GOT3 (cell line): ENCODE data around the gene RHOH.
"Not testable (repeated sequence)": the region's sequence is repeated elsewhere in the genome, so short reads cannot be mapped to it uniquely, and the experiment has no call there.

ENCODE experiments used
- DNase-seq: peaks from one replicate; lab custom pipeline; 2025; ENCODE audit warnings: mixed read lengths; lab: John Stamatoyannopoulos, UW

The RHOH gene

DNA sequence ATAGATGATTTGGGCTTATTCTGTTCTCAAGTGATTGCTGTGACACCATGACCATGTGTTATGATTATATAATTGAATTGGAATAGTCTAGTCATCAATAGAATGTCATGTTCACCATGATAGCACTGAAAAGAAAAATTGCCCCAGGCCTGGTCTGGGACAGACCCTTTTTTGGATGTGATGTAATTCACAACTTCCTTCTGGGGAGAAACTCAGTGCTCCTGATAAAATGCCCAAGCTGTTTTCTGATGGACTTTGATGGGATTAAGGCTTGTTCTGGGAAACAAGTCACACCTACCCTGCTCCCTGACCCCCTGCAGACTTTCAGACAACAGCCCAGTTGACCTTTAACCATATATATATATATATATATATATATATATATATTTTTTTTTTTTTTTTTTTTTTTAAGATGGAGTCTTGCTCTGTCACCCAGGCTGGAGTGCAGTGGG, 65.3 kb downstream of the RHOH start:
- DNase-seq, result no peak

- DNase-seq, result no peak
Observed at GRCh38 chr4:40262861-40263260, 66.0 kb downstream of the RHOH start.

GRCh38 chr4:40264497-40264896, 67.7 kb downstream of the RHOH start:
- no peak for DNase-seq

- DNase-seq, result no peak
Observed at GRCh38 chr4:40264995-40265909, 68.4 kb downstream of the RHOH start.

DNA sequence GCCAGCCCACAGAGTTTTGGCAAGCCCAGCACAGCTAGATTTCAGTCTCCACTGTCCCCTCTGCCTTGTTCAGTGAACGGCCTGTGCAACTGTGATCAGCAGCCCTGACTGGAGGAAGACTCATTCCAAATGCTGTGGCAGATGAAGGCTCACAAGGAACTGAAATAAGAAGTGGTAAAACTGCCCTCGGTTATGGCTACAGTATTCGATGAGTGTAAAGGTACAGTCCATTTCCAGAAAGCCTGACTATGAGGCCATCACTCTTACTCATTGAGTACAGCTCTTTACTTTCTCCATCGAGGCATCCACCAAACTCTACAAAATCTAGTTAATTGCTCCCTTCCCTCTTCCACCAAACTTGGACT, 69.1 kb downstream of the RHOH start:
- no peak for DNase-seq

DNA sequence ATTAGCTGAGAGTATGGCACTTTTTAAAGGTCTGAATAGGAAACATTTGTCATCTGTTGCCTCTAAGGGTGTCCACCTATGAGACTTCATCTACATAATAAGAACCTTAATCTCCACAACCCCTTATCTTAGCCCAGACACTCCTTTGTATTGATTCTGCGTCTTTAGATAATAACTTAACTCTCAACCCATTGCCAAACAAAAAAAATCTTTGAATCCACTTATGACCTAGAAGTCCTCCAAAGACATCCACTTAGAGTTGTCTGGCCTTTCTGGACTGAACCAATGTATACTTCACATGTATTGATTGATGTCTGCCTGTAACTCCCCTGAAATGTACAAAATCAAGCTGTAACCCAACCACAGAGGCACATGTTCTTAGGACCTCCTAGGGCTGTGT, 72.3 kb downstream of the RHOH start:
- DNase-seq, result no peak

GRCh38 chr4:40270609-40271008, 73.8 kb downstream of the RHOH start:
- DNase-seq, result no peak

GRCh38 chr4:40275065-40275730, 78.4 kb downstream of the RHOH start:
- no peak for DNase-seq

- DNase-seq, result no peak
Observed at GRCh38 chr4:40276546-40276945, 79.7 kb downstream of the RHOH start.

DNA sequence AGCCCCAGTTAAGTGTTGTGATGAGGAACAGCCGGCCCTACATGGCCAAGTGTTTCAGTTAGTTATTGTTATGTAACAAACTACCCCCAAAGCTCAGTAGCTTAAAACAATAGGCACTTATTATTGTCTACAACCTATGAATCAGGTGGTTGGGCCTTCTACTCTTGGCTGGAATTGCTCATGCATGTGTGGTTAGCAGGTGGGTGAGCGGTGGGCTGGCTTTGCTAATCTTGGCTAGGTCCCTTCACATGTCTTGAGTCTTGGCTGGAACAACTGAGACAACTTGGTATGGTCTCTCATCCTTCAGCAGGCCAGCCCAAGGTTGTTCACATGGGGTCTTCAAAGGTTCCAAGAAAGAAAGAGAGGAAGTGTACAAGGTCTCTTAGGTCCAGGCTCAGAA, 83.8 kb downstream of the RHOH start:
- no peak for DNase-seq

DNA sequence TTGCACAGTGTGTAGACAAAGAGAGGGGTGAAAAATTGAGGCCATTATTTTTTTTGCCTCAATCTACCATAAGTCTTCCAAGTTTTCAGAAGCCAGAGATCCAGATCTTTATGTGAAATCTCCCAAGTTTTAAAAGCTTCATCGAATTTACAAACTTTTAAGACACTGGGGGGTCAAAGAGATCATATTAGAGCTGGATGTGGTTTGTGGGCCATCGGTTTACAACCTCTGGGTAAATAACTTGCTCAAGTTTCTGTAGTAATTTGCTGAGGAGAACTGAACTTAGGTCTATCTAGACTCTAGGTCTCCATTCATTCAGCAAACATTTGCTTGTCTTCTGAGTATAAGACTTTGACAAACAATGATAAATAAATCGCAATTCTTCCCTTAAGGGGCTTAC, 84.3 kb downstream of the RHOH start:
- no peak for DNase-seq

DNA sequence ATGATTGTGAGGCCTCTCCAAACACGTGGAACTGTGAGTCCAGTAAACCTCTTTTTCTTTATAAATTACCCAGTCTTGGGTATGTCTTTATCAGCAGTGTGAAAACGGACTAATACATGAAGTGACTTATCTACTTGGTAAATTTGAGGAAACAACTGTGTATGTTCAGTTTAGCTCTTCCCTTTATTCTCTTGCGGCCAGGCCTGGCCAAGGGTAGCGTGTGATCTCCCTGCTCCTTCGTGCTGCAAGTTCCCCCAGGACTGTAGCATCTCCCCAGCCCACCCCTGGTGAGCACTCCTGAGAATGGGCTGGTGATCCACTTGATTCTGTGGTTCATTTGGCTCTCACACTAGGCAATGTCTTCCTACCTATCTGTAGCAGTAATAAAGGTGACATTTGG, 85.1 kb downstream of the RHOH start:
- DNase-seq, result no peak

- DNase-seq, result not testable (repeated sequence)
Observed at GRCh38 chr4:40282857-40283256, 86.0 kb downstream of the RHOH start.

GRCh38 chr4:40283413-40283812, 86.6 kb downstream of the RHOH start:
- no peak for DNase-seq

DNA sequence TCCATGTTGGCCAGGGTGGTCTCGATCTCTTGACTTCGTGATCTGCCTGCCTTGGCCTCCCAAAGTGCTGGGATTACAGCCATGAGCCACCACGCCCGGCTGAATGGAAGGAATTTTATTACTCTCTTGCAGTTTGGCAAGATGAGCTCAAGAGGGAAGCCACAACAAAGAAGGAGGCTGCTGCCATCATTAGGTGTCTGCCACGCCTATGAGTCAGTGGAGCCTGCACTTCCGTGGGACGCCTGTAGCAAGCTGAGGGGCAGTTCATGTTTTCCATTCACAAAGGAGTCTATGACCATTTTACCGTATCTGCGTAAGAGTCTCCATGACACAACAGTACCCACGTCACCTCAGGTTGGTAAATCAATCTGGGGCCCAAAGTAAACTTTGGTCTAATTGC, 87.1 kb downstream of the RHOH start:
- no peak for DNase-seq

GRCh38 chr4:40285692-40286091, 88.9 kb downstream of the RHOH start:
- no peak for DNase-seq

GRCh38 chr4:40288566-40288965, 91.7 kb downstream of the RHOH start:
- DNase-seq, result no peak

DNA sequence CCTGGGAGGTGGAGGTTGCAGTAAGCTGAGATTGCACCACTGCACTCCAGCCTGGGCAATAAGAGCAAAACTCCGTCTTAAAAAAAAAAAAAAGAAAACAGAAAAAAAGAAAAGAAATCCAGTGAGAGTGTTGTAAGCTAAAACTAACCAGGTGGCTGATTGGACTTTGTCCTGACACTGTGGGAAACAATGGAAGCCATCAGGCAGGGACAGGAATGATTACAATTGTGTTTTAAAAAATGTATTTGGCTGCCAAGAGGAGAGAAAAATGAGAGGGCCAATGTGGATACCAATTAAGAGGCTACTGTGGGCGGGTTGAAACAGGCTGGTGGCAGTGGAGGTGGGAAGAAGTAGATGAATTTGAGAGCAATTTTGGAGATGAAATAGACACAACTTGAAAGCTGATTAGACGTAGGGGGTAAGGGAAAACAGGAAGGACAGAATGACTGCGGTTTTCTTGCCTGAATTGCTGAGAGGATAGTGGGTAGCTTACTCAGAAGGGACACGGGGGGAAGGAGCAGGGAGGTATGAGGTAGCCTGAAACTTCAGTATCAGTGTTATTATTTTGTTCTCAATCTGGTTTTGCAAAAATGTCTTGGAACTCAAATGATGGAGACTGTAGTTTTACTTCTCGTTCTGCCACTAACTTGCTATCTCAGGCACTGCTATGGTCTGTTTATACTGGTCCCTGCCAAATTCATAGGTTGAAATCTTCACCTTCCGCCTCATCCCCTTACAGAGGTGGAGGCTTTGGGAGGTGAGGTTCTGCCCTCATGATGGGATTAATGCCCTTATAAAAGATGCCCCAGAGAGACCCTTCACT, 92.7 kb downstream of the RHOH start:
- no peak for DNase-seq

GRCh38 chr4:40290611-40291186, 93.9 kb downstream of the RHOH start:
- not testable (repeated sequence) for DNase-seq

DNA sequence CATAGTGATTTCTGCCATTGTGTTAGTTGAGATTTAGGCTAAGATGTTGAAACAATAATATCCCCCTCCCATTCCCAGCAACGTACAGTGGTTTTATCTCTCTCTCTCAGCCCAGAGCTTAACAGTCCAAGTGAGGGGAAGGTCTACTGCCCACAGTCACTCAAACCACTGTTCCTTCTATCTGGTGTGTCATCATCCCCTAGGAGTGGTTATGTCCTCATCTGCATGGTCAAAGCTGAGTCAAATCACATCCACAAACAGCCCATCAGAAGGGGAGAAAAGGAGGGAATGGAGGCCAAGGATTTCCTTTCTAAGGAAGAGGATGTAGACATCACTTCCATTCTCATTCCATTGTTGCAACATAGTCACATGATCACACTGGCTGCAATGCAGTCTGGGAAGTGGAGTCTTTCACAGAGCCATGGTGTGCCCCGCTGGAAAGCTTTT, 95.5 kb downstream of the RHOH start:
- DNase-seq, result no peak

GRCh38 chr4:40294339-40294738, 97.5 kb downstream of the RHOH start:
- no peak for DNase-seq

DNA sequence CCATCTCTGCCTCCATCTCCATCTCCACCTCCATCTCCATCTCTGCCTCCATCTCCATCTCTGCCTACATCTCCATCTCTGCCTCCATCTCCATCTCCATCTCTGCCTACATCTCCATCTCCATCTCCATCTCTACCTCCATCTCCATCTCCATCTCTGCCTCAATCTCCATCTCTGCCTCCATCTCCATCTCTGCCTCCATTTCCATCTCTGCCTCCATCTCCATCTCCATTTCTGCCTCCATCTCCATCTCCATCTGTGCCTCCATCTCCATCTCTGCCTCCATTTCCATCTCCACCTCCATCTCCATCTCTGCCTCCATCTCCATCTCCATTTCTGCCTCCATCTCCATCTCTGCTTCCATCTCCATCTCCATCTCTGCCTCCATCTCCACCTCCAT, 98.2 kb downstream of the RHOH start:
- not testable (repeated sequence) for DNase-seq
